Endothelial cell of umbilical vein (primary cell): ENCODE data around the gene SPP1. TPM values are rescaled to one million over a fixed set of nuclear protein-coding genes. Genes with fewer than 3 reads are reported as not detected.
A peak's percentile ranks its signal among the peaks of the same experiment; 100 is the strongest.

Experiments
- BruUV-seq: library from RNA; stranded (reverse); fragments of 400-500 nt; replicated peaks from 2 replicates; lab custom pipeline; 2021; lab: Mats Ljungman, UMichigan
- CTCF ChIA-PET: fragments of 300-600, 350-600 bp; sonication (Branson Sonifier 250); formaldehyde crosslinking; loops from one replicate; lab custom pipeline; 2021; ENCODE audit warnings: antibody characterized with exemption, inconsistent platforms; lab: Charles Lee
- POLR2A ChIA-PET: fragments of 300-600, 350-600 bp; sonication (Branson Sonifier 250); formaldehyde crosslinking; loops from one replicate; lab custom pipeline; 2021; ENCODE audit warnings: antibody characterized with exemption, inconsistent platforms; lab: Charles Lee
- DNase-seq: peaks from one replicate; pipeline ENCODE4 v3.0.0-alpha.2; 2011; ENCODE audit warnings: low read depth, low spot score
- FAIRE-seq: peaks from 2 replicates; lab custom pipeline; 2011; peaks lifted over from hg19 to GRCh38; lab: Jason Lieb, UNC
- H2AFZ ChIP-seq: 2 replicates; pipeline ENCODE4 v1.6.0; 2012; ENCODE audit warnings: low read depth, low read length, control low read depth, inconsistent platforms
- H3K27ac ChIP-seq: 2 replicates; pipeline ENCODE4 v1.5.1; 2011; ENCODE audit warnings: low read depth, mild to moderate bottlenecking, control low read depth, low read length, moderate library complexity; ENCODE audit not compliant: insufficient read depth
- H3K27me3 ChIP-seq, 2 experiments: 2 replicates each; pipeline versions ENCODE4 v1.6.0 to v1.6.1; 2011; ENCODE audit warnings: low read length in 2 of 2, mixed read lengths in 1 of 2; ENCODE audit not compliant: control insufficient read depth in 2 of 2, insufficient read depth in 2 of 2
- H3K36me3 ChIP-seq, 2 experiments: 2 replicates in 1 of 2; 3 replicates in 1 of 2; pipeline ENCODE4 v1.5.1; 2011; ENCODE audit warnings: low read length in 2 of 2, mild to moderate bottlenecking in 1 of 2, moderate library complexity in 1 of 2; ENCODE audit not compliant: control insufficient read depth in 2 of 2, insufficient read depth in 2 of 2; ENCODE audit errors: extremely low read depth in 1 of 2
- H3K4me1 ChIP-seq: 3 replicates; pipeline ENCODE4 v1.5.1; 2011; ENCODE audit warnings: mild to moderate bottlenecking, low read length; ENCODE audit not compliant: control insufficient read depth, insufficient read depth; ENCODE audit errors: extremely low read depth
- H3K4me2 ChIP-seq: 2 replicates; pipeline ENCODE4 v1.6.1; 2011; ENCODE audit warnings: low read length, control low read depth, mixed read lengths; ENCODE audit not compliant: insufficient read depth
- H3K4me3 ChIP-seq, 3 experiments: fragments of 200-600 bp in 1 of 3; sonication (generic), shearing (Covaris generic) in 1 of 3; replicated peaks in 1 of 3; 2 replicates each; pipeline ENCODE4 v1.5.1; 2011 to 2016; ENCODE audit warnings: control low read depth in 3 of 3, low read length in 3 of 3, mild to moderate bottlenecking in 2 of 3, inconsistent platforms in 1 of 3, low read depth in 1 of 3, moderate library complexity in 1 of 3; ENCODE audit not compliant: insufficient read depth in 1 of 3
- H3K79me2 ChIP-seq: 2 replicates; pipeline ENCODE4 v1.6.0; 2012; ENCODE audit warnings: low read length, inconsistent platforms; ENCODE audit not compliant: control insufficient read depth, insufficient read depth
- H3K9ac ChIP-seq: replicated peaks from 2 replicates; pipeline ENCODE3; 2011; ENCODE audit warnings: low read length, control low read depth; ENCODE audit not compliant: insufficient read depth; ENCODE audit errors: extremely low read depth
- H3K9me1 ChIP-seq: replicated peaks from 3 replicates; pipeline ENCODE4 v1.6.0; 2011; ENCODE audit warnings: mild to moderate bottlenecking, low read length; ENCODE audit not compliant: control insufficient read depth, insufficient read depth; ENCODE audit errors: extremely low read depth
- H3K9me3 ChIP-seq: replicated peaks from 2 replicates; pipeline ENCODE4 v1.5.1; 2012; ENCODE audit warnings: low read length, inconsistent platforms; ENCODE audit not compliant: control insufficient read depth, insufficient read depth
- H4K20me1 ChIP-seq: replicated peaks from 2 replicates; pipeline ENCODE3; 2011; ENCODE audit warnings: mild to moderate bottlenecking, low read length; ENCODE audit not compliant: control insufficient read depth, insufficient read depth; ENCODE audit errors: extremely low read depth
- EZH2 ChIP-seq: IDR thresholded peaks from 2 replicates; pipeline ENCODE4 v1.6.1; 2012; ENCODE audit warnings: borderline replicate concordance, low read depth, mild to moderate bottlenecking, moderate library complexity, low read length, inconsistent platforms; ENCODE audit not compliant: severe bottlenecking
- FOS ChIP-seq: IDR thresholded peaks from 2 replicates; pipeline ENCODE4 v1.6.1; 2011; ENCODE audit warnings: mild to moderate bottlenecking, low read length, moderate library complexity, borderline replicate concordance; ENCODE audit not compliant: insufficient read depth
- GATA2 ChIP-seq: IDR thresholded peaks from 2 replicates; pipeline ENCODE4 v1.7.0; 2011; ENCODE audit warnings: low read depth, mild to moderate bottlenecking, moderate library complexity, mixed read lengths, low read length; ENCODE audit not compliant: insufficient read length, insufficient read depth
- JUN ChIP-seq: IDR thresholded peaks from 2 replicates; pipeline ENCODE4 v1.6.1; 2011; ENCODE audit warnings: borderline replicate concordance, low read depth; ENCODE audit not compliant: insufficient read length, insufficient read depth
- MAX ChIP-seq: IDR thresholded peaks from 2 replicates; pipeline ENCODE4 v1.6.1; 2011; ENCODE audit not compliant: insufficient read depth, insufficient read length
- MYC ChIP-seq: IDR thresholded peaks from one replicate; pipeline ENCODE4 v1.6.1; 2011; ENCODE audit warnings: mild to moderate bottlenecking, low read depth, low read length
- POLR2A ChIP-seq: IDR thresholded peaks from 2 replicates; pipeline ENCODE4 v1.6.1; 2012; ENCODE audit warnings: low read depth, mild to moderate bottlenecking, control low read depth, low read length
- POLR2AphosphoS5 ChIP-seq: IDR thresholded peaks from 2 replicates; pipeline ENCODE4 v1.6.1; 2012; ENCODE audit warnings: low read depth, mild to moderate bottlenecking, control low read depth, low read length, moderate library complexity; ENCODE audit not compliant: insufficient read depth
- dilution Hi-C: fragments of 300-500 bp; cut with MboI; formaldehyde crosslinking; loops from one replicate; pipeline ENCODE4 v1.15.0; 2019; ENCODE audit warnings: low sequenced_read_pairs; ENCODE audit not compliant: extremely low pct_ligation_motif_present
- intact Hi-C: fragments of 100-400 bp; cut with micrococcal nuclease; formaldehyde crosslinking; loops from one replicate; pipeline ENCODE4 v1.10.0; 2022
- polyA plus RNA-seq, 4 experiments: library from polyadenylated mRNA; depleted of rRNA in 3 of 4; stranded (reverse) in 3 of 4; unstranded in 1 of 4; fragments of >200 nt; gene quantifications; 2 replicates each; pipeline versions ENCODE4 v1.2.1 to v1.2.3, GENCODE V29; 2011 to 2012; ENCODE audit warnings: missing spikeins in 1 of 4
- total RNA-seq: library from RNA; stranded (reverse); gene quantifications from 2 replicates; pipeline ENCODE4 v1.2.3, GENCODE V29; 2021
- TF ChIP-seq, protein P1 (sequence below), 2 donors: IDR thresholded peaks; 1 replicate in 1 of 2; 2 replicates in 1 of 2; pipeline ENCODE4 v1.5.1; 2011; ENCODE audit warnings: low read length in 2 of 2, mild to moderate bottlenecking in 2 of 2, moderate library complexity in 2 of 2, control low read depth in 1 of 2, inconsistent platforms in 1 of 2, low read depth in 1 of 2; ENCODE audit not compliant: insufficient read depth in 1 of 2; ENCODE audit errors: extremely low read depth in 1 of 2

The SPP1 gene
- total and polyA plus RNA-seq, 2 donors (not counting 3 experiments of a cell fraction or from before 2014, with no cell fraction given) = not detected

- DNase-seq (peak; percentile 40), FAIRE-seq (no peak)
- no peaks in the 10 kb centered on the region for H3K9me1 ChIP-seq
- no peaks in the 10 kb centered on the region for H3K27me3 ChIP-seq
- no peaks in the 10 kb centered on the region for H3K9me3 ChIP-seq
- no peak overlapping the region for H3K4me3 ChIP-seq
- ChIA-PET POLR2A (no interaction called here), CTCF (interaction anchor here (1.3 to 2.8 kb wide), 7 partner anchors 10 to 201 kb away, joined by 3 to 15 read pairs (median 4); no protein-coding TSS in a partner anchor)
- dilution Hi-C loops = no loop called here
- H3K9ac ChIP-seq = no peak overlapping the region
- H3K79me2 ChIP-seq = peaks cover 74% of the 10 kb centered on the region
- no TSS peak for BruUV-seq
- H4K20me1 ChIP-seq = no peaks in the 10 kb centered on the region
- TF ChIP-seq EZH2 (no peak), MYC (no peak), GATA2 (no peak), JUN (no peak), MAX (no peak), POLR2A (no peak), POLR2AphosphoS5 (no peak), FOS (no peak)
- TF ChIP-seq, protein P1, sequence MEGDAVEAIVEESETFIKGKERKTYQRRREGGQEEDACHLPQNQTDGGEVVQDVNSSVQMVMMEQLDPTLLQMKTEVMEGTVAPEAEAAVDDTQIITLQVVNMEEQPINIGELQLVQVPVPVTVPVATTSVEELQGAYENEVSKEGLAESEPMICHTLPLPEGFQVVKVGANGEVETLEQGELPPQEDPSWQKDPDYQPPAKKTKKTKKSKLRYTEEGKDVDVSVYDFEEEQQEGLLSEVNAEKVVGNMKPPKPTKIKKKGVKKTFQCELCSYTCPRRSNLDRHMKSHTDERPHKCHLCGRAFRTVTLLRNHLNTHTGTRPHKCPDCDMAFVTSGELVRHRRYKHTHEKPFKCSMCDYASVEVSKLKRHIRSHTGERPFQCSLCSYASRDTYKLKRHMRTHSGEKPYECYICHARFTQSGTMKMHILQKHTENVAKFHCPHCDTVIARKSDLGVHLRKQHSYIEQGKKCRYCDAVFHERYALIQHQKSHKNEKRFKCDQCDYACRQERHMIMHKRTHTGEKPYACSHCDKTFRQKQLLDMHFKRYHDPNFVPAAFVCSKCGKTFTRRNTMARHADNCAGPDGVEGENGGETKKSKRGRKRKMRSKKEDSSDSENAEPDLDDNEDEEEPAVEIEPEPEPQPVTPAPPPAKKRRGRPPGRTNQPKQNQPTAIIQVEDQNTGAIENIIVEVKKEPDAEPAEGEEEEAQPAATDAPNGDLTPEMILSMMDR (IDR thresholded peaks at IDR 0.05; ENCODE audit: extremely low read depth in 1 of 2, insufficient read depth in 1 of 2, low read depth in 1 of 2, low read length in 2 of 2) = no peak
- H3K4me1 ChIP-seq = peaks cover 29% of the 10 kb centered on the region
- H3K36me3 ChIP-seq = no peaks in the 10 kb centered on the region
- H2AFZ ChIP-seq = no peak overlapping the region
- peak overlapping the region; percentile 86 for H3K4me2 ChIP-seq
- no peak overlapping the region for H3K27ac ChIP-seq
- intact Hi-C loops = no loop called here
Measured at GRCh38 chr4:88010966-88011365, 35.5 kb downstream of the SPP1 start.
